Kidney epithelial cell (primary cell): Measurements from ENCODE around the gene ALDH1A1. TPM values are rescaled to one million over a fixed set of nuclear protein-coding genes. Genes with fewer than 3 reads are reported as not detected.

Source experiments
- DNase-seq: peaks from one replicate; pipeline ENCODE4 v3.0.0-alpha.2; 2010; ENCODE audit warnings: low read depth
- H3K27me3 ChIP-seq: 2 replicates; pipeline ENCODE4 v1.6.0; 2011; ENCODE audit warnings: low read length; ENCODE audit not compliant: control insufficient read depth, insufficient read depth
- H3K36me3 ChIP-seq: 2 replicates; pipeline ENCODE4 v1.5.1; 2011; ENCODE audit warnings: low read length; ENCODE audit not compliant: control insufficient read depth, insufficient read depth
- H3K4me3 ChIP-seq: 2 replicates; pipeline ENCODE4 v1.5.1; 2011; ENCODE audit warnings: low read depth, mild to moderate bottlenecking, control low read depth, low read length
- CTCF ChIP-seq: IDR thresholded peaks from 2 replicates; pipeline ENCODE4 v1.5.1; 2011; ENCODE audit warnings: mild to moderate bottlenecking, moderate library complexity, low read length, control low read depth, inconsistent platforms; ENCODE audit not compliant: insufficient read depth, poor library complexity, severe bottlenecking
- total RNA-seq: library from RNA; depleted of rRNA; stranded (reverse); fragments of >200 nt; gene quantifications from 2 replicates; pipeline ENCODE4 v1.2.3, GENCODE V29; 2015

ALDH1A1 gene
- total RNA-seq, 1 donor from 2014 or later = 3.6 TPM

DNA sequence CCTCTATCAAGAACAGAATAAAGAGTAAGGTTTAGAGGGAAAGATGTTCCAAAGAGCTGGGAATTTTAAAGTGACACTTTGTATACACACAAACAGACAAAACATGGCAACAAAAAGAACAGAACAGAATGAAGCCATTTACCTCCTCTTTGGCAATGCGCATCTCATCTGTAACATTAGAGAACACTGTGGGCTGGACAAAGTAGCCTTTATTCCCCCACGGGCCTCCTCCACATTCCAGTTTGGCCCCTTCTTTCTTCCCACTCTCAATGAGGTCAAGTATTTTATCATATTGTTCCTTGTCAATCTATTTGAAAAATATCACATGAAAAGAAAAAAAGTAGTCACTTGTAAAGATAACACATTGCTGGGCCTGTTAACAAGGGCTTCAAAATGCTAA is 41.0 kb downstream of the ALDH1A1 start:
- TF ChIP-seq CTCF = no peak
- no peak overlapping the region for H3K4me3 ChIP-seq
- H3K36me3 ChIP-seq = no peaks in the 10 kb centered on the region
- no peak for DNase-seq
- no peaks in the 10 kb centered on the region for H3K27me3 ChIP-seq

- TF ChIP-seq CTCF = no peak
- Histone ChIP-seq H3K27me3 (no peaks in the 10 kb centered on the region), H3K36me3 (no peaks in the 10 kb centered on the region), H3K4me3 (no peak overlapping the region)
- DNase-seq = no peak
These were observed 41.5 kb downstream of the ALDH1A1 start for GRCh38 chr9:72911247-72911775.

DNA sequence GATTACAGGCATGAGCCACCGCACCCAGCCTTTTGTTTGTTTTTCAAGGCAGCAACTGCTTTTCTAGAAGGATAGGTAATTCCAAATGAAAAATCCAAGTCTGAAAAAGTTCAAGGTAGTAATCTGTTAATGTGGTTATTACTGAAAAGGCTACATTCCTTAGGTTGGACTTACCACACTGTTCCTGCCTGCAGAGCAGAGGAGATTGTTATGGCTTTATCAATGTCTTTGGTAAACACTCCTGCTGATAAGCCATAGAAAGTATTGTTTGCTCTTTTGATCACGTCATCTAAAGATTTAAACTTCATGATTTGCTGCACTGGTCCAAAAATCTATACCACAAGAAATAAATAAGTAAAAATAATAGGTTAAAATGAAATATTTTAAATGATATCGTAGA is 43.4 kb downstream of the ALDH1A1 start:
- no peak overlapping the region for H3K4me3 ChIP-seq
- no peak for TF ChIP-seq CTCF
- DNase-seq = no peak
- no peaks in the 10 kb centered on the region for H3K27me3 ChIP-seq
- no peaks in the 10 kb centered on the region for H3K36me3 ChIP-seq

GRCh38 chr9:72907421-72907820 is 45.4 kb downstream of the ALDH1A1 start:
- Histone ChIP-seq H3K36me3 (no peaks in the 10 kb centered on the region), H3K27me3 (no peaks in the 10 kb centered on the region), H3K4me3 (no peak overlapping the region)
- no peak for DNase-seq
- no peak for TF ChIP-seq CTCF

- no peak overlapping the region for H3K4me3 ChIP-seq
- no peaks in the 10 kb centered on the region for H3K27me3 ChIP-seq
- TF ChIP-seq CTCF = no peak
These were observed 46.0 kb downstream of the ALDH1A1 start for GRCh38 chr9:72906810-72907209.

More at GRCh38 chr9:72906810-72907209, 46.0 kb downstream of the ALDH1A1 start:
- no peaks in the 10 kb centered on the region for H3K36me3 ChIP-seq
- DNase-seq = no peak
